Measurements from ENCODE around the gene KRTAP26-1. TPM values are rescaled to one million over a fixed set of nuclear protein-coding genes. Genes with fewer than 3 reads are reported as not detected.

KRTAP26-1 gene, protein sequence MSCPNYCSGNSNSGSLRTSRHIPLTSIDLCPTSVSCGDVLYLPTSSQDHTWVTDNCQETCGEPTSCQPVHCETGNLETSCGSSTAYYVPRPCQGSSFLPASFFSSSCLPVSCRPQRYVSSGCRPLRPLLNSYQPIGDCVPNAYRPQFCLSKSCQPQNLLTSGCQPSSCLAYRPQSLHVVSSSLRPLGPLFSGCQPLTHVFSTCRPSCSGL
- not detected for total RNA-seq

- no peak for DNase-seq (ENCODE audit: low spot score in 2 of 2)
- Histone ChIP-seq H3K27ac (no peak within 1 kb of the TSS), H3K27me3 (no peaks in the 10 kb centered on the region), H3K36me3 (no peaks in the 10 kb centered on the region), H3K4me3 (no peak within 1 kb of the TSS), H3K9me3 (no peaks in the 10 kb centered on the region), H3K4me1 (no peaks in the 10 kb centered on the region)
- TF ChIP-seq POLR2A (IDR thresholded peaks at IDR 0.05) (no peak), CTCF (IDR thresholded peaks at IDR 0.05) (no peak), POLR2AphosphoS5 (IDR thresholded peaks at IDR 0.05) (no peak)
- intact Hi-C loops (cut with DNase I; ENCODE audit: low total_unique reads): no loop called here
Measured at GRCh38 chr21:30320215-30320614, at the start of gene KRTAP26-1. Gene KRTAP26-1, minus strand, starts transcription at chr21:30320315. Its CDS starts 280 bp downstream, at chr21:30320035.

DNA sequence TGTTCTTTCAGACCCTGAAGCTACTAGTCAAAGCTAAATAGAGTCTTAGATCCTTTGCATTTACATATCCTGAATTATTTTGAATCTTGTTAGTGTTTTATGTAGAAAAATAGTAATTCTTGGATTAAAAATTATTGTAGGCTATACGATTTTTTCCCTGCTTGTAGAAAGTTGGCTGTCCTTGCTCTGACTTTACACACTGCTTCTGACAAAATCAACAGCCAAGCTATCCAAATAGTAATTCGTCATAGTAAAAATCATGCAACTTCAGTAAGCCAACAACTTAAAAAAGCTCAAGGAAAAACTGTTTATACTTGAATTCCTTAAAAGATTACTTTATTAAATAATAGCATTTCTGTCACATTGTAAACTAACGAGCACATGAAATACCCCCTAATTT lies 35.8 kb upstream of the KRTAP26-1 start:
- H3K27ac ChIP-seq: no peak overlapping the region
- intact Hi-C loops (cut with DNase I; ENCODE audit: low total_unique reads): no loop called here
- no peaks in the 10 kb centered on the region for H3K9me3 ChIP-seq
- no peak for TF ChIP-seq CTCF (IDR thresholded peaks at IDR 0.05)
- no peak for TF ChIP-seq POLR2AphosphoS5 (IDR thresholded peaks at IDR 0.05)
- TF ChIP-seq POLR2A (IDR thresholded peaks at IDR 0.05): no peak
- no peaks in the 10 kb centered on the region for H3K36me3 ChIP-seq
- H3K4me3 ChIP-seq: no peak overlapping the region
- H3K27me3 ChIP-seq: no peaks in the 10 kb centered on the region
- no peak for DNase-seq (ENCODE audit: low spot score in 2 of 2)
- no peaks in the 10 kb centered on the region for H3K4me1 ChIP-seq

GRCh38 chr21:30354308-30355005 lies 34.3 kb upstream of the KRTAP26-1 start:
- TF ChIP-seq POLR2AphosphoS5 (IDR thresholded peaks at IDR 0.05) (no peak), POLR2A (IDR thresholded peaks at IDR 0.05) (no peak)
- no peak overlapping the region for H3K4me3 ChIP-seq
- DNase-seq (ENCODE audit: low spot score in 2 of 2): no peak
- no peaks in the 10 kb centered on the region for H3K4me1 ChIP-seq
- intact Hi-C loops (cut with DNase I; ENCODE audit: low total_unique reads): no loop called here
- H3K27ac ChIP-seq: no peak overlapping the region
- no peaks in the 10 kb centered on the region for H3K36me3 ChIP-seq
- no peaks in the 10 kb centered on the region for H3K27me3 ChIP-seq
- no peaks in the 10 kb centered on the region for H3K9me3 ChIP-seq

DNA sequence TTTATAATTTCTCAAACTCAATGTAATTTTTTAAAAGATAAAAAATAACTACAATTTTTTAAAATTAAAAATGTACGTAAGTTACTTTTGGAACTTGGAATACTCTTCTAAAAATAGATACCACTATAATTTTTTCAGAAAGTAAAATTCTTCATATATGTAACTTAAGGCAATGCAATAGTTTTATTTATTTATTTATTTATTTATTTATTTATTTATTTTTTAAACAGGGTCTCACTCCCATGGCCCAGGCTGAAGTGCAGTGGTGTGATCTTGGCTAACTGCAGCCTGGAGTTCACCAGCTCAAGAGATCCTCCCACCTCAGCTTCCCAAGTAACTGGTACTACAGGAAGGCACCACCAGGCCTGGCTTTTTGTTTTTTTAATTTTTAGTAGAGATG lies 31.4 kb upstream of the KRTAP26-1 start:
- intact Hi-C loops (cut with DNase I; ENCODE audit: low total_unique reads): no loop called here
- no peaks in the 10 kb centered on the region for H3K9me3 ChIP-seq

GRCh38 chr21:30349572-30349971 lies 29.5 kb upstream of the KRTAP26-1 start:
- Histone ChIP-seq H3K27ac (no peak overlapping the region), H3K9me3 (no peaks in the 10 kb centered on the region), H3K4me3 (no peak overlapping the region), H3K36me3 (no peaks in the 10 kb centered on the region), H3K27me3 (no peaks in the 10 kb centered on the region), H3K4me1 (no peaks in the 10 kb centered on the region)
- no peak for DNase-seq (ENCODE audit: low spot score in 2 of 2)
- intact Hi-C loops (cut with DNase I; ENCODE audit: low total_unique reads): no loop called here
- no peak for TF ChIP-seq POLR2AphosphoS5 (IDR thresholded peaks at IDR 0.05)
- TF ChIP-seq CTCF (IDR thresholded peaks at IDR 0.05): no peak
- TF ChIP-seq POLR2A (IDR thresholded peaks at IDR 0.05): no peak

More for the DNA sequence above, 31.4 kb upstream of the KRTAP26-1 start:
- no peaks in the 10 kb centered on the region for H3K36me3 ChIP-seq
- no peaks in the 10 kb centered on the region for H3K27me3 ChIP-seq
- TF ChIP-seq POLR2AphosphoS5 (IDR thresholded peaks at IDR 0.05) (no peak), CTCF (IDR thresholded peaks at IDR 0.05) (no peak), POLR2A (IDR thresholded peaks at IDR 0.05) (no peak)
- H3K27ac ChIP-seq: no peak overlapping the region
- H3K4me3 ChIP-seq: no peak overlapping the region
- no peaks in the 10 kb centered on the region for H3K4me1 ChIP-seq
- no peak for DNase-seq (ENCODE audit: low spot score in 2 of 2)
